Duodenal mucosa (tissue), 2 donors: ENCODE results near the gene SSU72.
A peak's percentile ranks its signal among the peaks of the same experiment; 100 is the strongest.

Source experiments
- H3K27ac ChIP-seq: one replicate; pipeline ENCODE4 v1.7.0; 2013; ENCODE audit warnings: low read depth, low read length
- H3K27me3 ChIP-seq, 2 donors: one replicate each; pipeline ENCODE4 v1.7.0; 2013; ENCODE audit warnings: low read length in 2 of 2, control low read depth in 1 of 2; ENCODE audit not compliant: insufficient read depth in 2 of 2, control insufficient read depth in 1 of 2
- H3K36me3 ChIP-seq, 2 donors: one replicate each; pipeline ENCODE4 v1.7.0; 2013; ENCODE audit warnings: low read length in 2 of 2, control low read depth in 1 of 2; ENCODE audit not compliant: insufficient read depth in 2 of 2, control insufficient read depth in 1 of 2
- H3K4me1 ChIP-seq, 2 donors: one replicate each; pipeline ENCODE4 v1.7.0; 2013; ENCODE audit warnings: low read length in 2 of 2, control low read depth in 1 of 2; ENCODE audit not compliant: insufficient read depth in 2 of 2, control insufficient read depth in 1 of 2
- H3K4me3 ChIP-seq, 2 donors: one replicate each; pipeline ENCODE4 v1.7.0; 2013; ENCODE audit warnings: low read length in 2 of 2, low read depth in 1 of 2
- H3K9ac ChIP-seq, 2 donors: one replicate each; pipeline ENCODE4 v1.7.0; 2013; ENCODE audit warnings: low read length in 2 of 2, low read depth in 1 of 2
- H3K9me3 ChIP-seq, 2 donors: one replicate each; pipeline ENCODE4 v1.7.0; 2013; ENCODE audit warnings: low read length in 2 of 2, control low read depth in 1 of 2; ENCODE audit not compliant: control insufficient read depth in 1 of 2

SSU72 gene

GRCh38 chr1:1542766-1543705 lies 31.6 kb downstream of the SSU72 start:
- H3K4me3 ChIP-seq = no peak overlapping the region
- no peaks in the 10 kb centered on the region for H3K9me3 ChIP-seq
- no peak overlapping the region for H3K27ac ChIP-seq
- H3K36me3 ChIP-seq = peaks cover 0 to 22% of the 10 kb centered on the region in 2 donors
- peaks cover 0 to 4% of the 10 kb centered on the region in 2 donors for H3K27me3 ChIP-seq
- peaks cover 0 to 10% of the 10 kb centered on the region in 2 donors for H3K4me1 ChIP-seq
- H3K9ac ChIP-seq = no peak overlapping the region

- peaks cover 0 to 4% of the 10 kb centered on the region in 2 donors for H3K27me3 ChIP-seq
- no peak overlapping the region for H3K9ac ChIP-seq
- no peak overlapping the region for H3K27ac ChIP-seq
- peaks cover 0 to 24% of the 10 kb centered on the region in 2 donors for H3K36me3 ChIP-seq
- H3K4me3 ChIP-seq = no peak overlapping the region
- H3K9me3 ChIP-seq = no peaks in the 10 kb centered on the region
- peaks cover 0 to 10% of the 10 kb centered on the region in 2 donors for H3K4me1 ChIP-seq
Observed at GRCh38 chr1:1541956-1542765, 32.5 kb downstream of the SSU72 start.

GRCh38 chr1:1540818-1541628 lies 33.6 kb downstream of the SSU72 start:
- H3K27me3 ChIP-seq = peaks cover 0 to 4% of the 10 kb centered on the region in 2 donors
- peaks cover 0 to 23% of the 10 kb centered on the region in 2 donors for H3K36me3 ChIP-seq
- no peak overlapping the region for H3K27ac ChIP-seq
- no peak overlapping the region for H3K9ac ChIP-seq
- peaks cover 0 to 10% of the 10 kb centered on the region in 2 donors for H3K4me1 ChIP-seq
- no peaks in the 10 kb centered on the region for H3K9me3 ChIP-seq
- H3K4me3 ChIP-seq = peak overlapping the region in 1 of 2 donors; percentile 28

GRCh38 chr1:1540090-1540817 lies 34.4 kb downstream of the SSU72 start, which contains the start of gene TMEM240:
Gene TMEM240 (minus strand): TSS chr1:1540624. CDS start chr1:1540346, 278 bp downstream.
- peak within 1 kb of the TSS; percentile 3 for H3K27ac ChIP-seq
- H3K4me1 ChIP-seq = peaks cover 0 to 10% of the 10 kb centered on the region in 2 donors
- H3K9ac ChIP-seq = no peak within 1 kb of the TSS

GRCh38 chr1:1539310-1540089 lies 35.2 kb downstream of the SSU72 start:
- H3K27ac ChIP-seq = peak overlapping the region; percentile 3
- H3K27me3 ChIP-seq = peaks cover 0 to 4% of the 10 kb centered on the region in 2 donors
- no peaks in the 10 kb centered on the region for H3K9me3 ChIP-seq
- H3K4me1 ChIP-seq = peaks cover 0 to 10% of the 10 kb centered on the region in 2 donors
- peaks cover 0 to 23% of the 10 kb centered on the region in 2 donors for H3K36me3 ChIP-seq
- peak overlapping the region; percentile 8 to 45 for H3K4me3 ChIP-seq
- H3K9ac ChIP-seq = no peak overlapping the region

More at GRCh38 chr1:1540090-1540817, 34.4 kb downstream of the SSU72 start, which contains the start of gene TMEM240:
- Histone ChIP-seq H3K27me3 (peaks cover 0 to 4% of the 10 kb centered on the region in 2 donors), H3K9me3 (no peaks in the 10 kb centered on the region), H3K36me3 (peaks cover 0 to 23% of the 10 kb centered on the region in 2 donors), H3K4me3 (peak within 1 kb of the TSS; percentile 8 to 45)

- no peak overlapping the region for H3K9ac ChIP-seq
- no peak overlapping the region for H3K4me3 ChIP-seq
- H3K36me3 ChIP-seq = peaks cover 0 to 23% of the 10 kb centered on the region in 2 donors
- H3K4me1 ChIP-seq = peaks cover 0 to 7% of the 10 kb centered on the region in 2 donors
- H3K27me3 ChIP-seq = peaks cover 0 to 4% of the 10 kb centered on the region in 2 donors
- H3K9me3 ChIP-seq = no peaks in the 10 kb centered on the region
- no peak overlapping the region for H3K27ac ChIP-seq
Observed at GRCh38 chr1:1538989-1539309, 35.7 kb downstream of the SSU72 start.

GRCh38 chr1:1538334-1538733 lies 36.3 kb downstream of the SSU72 start:
- H3K9me3 ChIP-seq = no peaks in the 10 kb centered on the region
- H3K9ac ChIP-seq = no peak overlapping the region
- peaks cover 0 to 4% of the 10 kb centered on the region in 2 donors for H3K27me3 ChIP-seq
- H3K36me3 ChIP-seq = peaks cover 0 to 23% of the 10 kb centered on the region in 2 donors
- peaks cover 0 to 4% of the 10 kb centered on the region in 2 donors for H3K4me1 ChIP-seq
- H3K27ac ChIP-seq = no peak overlapping the region
- no peak overlapping the region for H3K4me3 ChIP-seq

- Histone ChIP-seq H3K9me3 (no peaks in the 10 kb centered on the region), H3K4me1 (no peaks in the 10 kb centered on the region), H3K27me3 (peaks cover 0 to 4% of the 10 kb centered on the region in 2 donors), H3K9ac (no peak overlapping the region), H3K4me3 (no peak overlapping the region), H3K36me3 (peaks cover 0 to 25% of the 10 kb centered on the region in 2 donors), H3K27ac (no peak overlapping the region)
Observed at GRCh38 chr1:1537626-1538250, 36.9 kb downstream of the SSU72 start.
